GM15510 (cell line): ENCODE data around the gene MGAT5B.

Experiments
- POLR2A ChIP-seq: IDR thresholded peaks from 3 replicates; pipeline ENCODE4 v1.6.1; 2011; ENCODE audit warnings: borderline replicate concordance; ENCODE audit not compliant: insufficient read length; ENCODE audit errors: extremely low read depth

Gene MGAT5B

GRCh38 chr17:76937238-76937637 lies 69.0 kb downstream of the MGAT5B start:
- no peak for TF ChIP-seq POLR2A

GRCh38 chr17:76938009-76938408 lies 69.8 kb downstream of the MGAT5B start:
- no peak for TF ChIP-seq POLR2A

GRCh38 chr17:76940295-76940694 lies 72.1 kb downstream of the MGAT5B start:
- no peak for TF ChIP-seq POLR2A

- TF ChIP-seq POLR2A = no peak
Observed at GRCh38 chr17:76940738-76941350, 72.6 kb downstream of the MGAT5B start.

DNA sequence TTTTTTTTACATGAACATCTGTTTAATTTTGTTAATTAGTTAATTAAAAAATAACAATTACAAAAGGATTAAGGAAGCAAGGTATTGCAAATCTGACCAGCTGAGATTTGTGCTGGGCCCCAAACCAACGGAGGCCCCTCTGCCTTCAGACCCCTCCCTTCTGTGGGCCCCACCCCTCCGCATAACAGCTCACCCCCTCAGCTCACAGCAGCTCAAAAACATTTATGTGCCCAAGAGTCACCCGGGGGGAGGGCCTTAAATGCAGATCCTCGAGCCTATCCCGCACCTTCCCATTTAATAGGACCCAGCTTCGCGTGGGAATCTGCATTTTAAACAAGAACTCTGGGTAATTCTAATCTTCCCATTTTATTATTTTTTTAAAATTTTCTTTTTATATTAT lies 75.0 kb downstream of the MGAT5B start:
- TF ChIP-seq POLR2A = no peak

DNA sequence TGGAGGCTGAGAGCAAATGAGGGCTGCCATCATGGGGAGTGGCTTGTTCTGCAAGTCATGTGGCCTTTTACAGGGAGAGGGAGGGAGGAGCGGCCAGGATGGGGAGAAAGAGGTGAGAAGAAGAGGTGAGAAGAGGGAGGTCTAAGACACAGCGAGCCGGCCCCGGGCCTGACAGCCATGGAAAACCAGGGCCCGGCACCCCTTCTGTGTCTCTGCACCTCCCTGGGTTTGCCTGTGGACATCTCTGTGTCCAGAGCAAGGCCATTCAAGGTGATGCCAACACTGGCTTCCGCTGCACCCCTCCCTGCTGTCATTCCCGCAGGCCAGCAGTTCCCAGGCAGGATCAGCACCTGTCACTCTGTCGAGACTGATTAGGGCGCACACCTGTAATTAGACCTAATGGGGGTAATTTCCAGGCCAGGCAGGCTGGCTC lies 75.6 kb downstream of the MGAT5B start:
- TF ChIP-seq POLR2A = no peak

GRCh38 chr17:76944477-76944876 lies 76.3 kb downstream of the MGAT5B start:
- no peak for TF ChIP-seq POLR2A

- TF ChIP-seq POLR2A = no peak
Observed at GRCh38 chr17:76946111-76946771, 78.0 kb downstream of the MGAT5B start.

GRCh38 chr17:76946772-76947135 lies 78.5 kb downstream of the MGAT5B start:
- TF ChIP-seq POLR2A = no peak

- TF ChIP-seq POLR2A = no peak
Observed at GRCh38 chr17:76947309-76947708, 79.1 kb downstream of the MGAT5B start.

DNA sequence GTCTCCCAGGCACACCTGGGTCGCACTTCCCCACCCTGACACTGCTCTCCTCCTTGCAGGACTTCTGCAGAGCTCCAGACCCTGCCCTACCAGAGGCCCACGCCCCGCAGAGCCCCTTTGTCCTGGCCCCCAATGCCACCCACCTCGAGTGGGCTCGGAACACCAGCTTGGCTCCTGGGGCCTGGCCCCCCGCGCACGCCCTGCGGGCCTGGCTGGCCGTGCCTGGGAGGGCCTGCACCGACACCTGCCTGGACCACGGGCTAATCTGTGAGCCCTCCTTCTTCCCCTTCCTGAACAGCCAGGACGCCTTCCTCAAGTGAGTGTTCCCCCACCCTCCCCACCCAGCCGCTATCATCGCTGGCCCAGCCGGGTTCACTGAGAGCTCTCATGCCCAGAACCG lies 79.6 kb downstream of the MGAT5B start:
- TF ChIP-seq POLR2A = no peak

DNA sequence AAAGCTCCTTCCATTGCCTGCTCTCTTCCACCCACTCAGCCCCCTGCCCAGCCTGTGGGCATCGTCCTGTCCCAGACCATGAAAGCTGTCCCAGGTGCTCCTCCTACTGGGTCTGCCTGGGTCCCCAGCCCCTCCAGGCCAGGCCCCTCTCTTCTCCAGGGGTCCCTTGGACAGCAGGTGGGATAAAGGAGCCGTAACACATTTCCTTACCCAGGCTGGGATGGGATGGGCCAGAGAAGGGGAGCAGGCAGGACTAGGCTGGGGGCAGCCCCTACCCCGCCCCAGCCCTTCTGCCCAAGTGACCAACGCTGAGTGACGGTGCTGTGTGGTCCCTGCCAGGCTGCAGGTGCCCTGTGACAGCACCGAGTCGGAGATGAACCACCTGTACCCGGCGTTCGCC lies 80.1 kb downstream of the MGAT5B start:
- TF ChIP-seq POLR2A = no peak

- TF ChIP-seq POLR2A = no peak
Observed at GRCh38 chr17:76948726-76949342, 80.6 kb downstream of the MGAT5B start.

DNA sequence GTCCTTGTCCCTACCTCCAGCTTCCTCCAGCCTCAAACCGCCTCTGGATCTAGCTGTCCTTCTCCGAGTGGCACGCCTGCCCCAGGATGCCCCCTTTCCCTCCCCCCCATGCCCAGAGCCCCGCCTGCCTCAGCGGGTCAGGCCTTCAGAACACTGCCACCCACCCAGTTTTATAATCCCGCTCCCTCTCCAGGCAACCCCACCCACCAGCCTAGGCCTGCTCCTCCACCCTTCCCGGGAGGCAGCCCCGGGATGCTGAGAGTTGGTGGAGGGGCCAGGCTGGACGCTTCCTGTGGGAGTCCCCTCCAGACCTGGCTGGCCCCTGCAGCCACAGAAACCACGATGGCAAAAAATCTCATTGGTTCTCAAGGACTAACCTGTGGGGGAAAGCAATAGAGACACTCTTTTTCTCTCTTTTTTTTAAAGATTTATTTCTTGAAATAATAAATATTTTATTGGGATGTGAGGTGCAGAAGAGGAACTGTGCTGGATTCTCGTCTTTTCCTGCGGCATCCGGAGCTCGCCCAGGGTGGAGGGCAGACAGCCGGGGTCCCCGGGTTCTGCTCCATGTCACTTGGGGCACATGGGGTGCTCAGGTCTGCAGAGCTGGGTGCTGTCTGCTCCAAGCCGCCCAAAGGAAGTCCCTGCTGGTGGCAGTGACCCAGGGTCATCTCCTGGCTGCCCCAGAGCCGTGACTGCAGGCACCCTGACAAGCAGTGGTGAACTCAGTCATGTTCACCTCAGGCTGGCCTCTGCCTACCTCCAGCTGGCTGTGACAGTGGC lies 81.9 kb downstream of the MGAT5B start:
- TF ChIP-seq POLR2A = no peak

- no peak for TF ChIP-seq POLR2A
Observed at GRCh38 chr17:76951375-76951905, 83.2 kb downstream of the MGAT5B start.
